HepG2 (cell line): ENCODE data around the gene TRIM8. TPM values are rescaled to one million over a fixed set of nuclear protein-coding genes. Genes with fewer than 3 reads are reported as not detected.

Experiments used
- CCDC6 ChIP-seq: sonication (generic); formaldehyde crosslinking; IDR thresholded peaks from 2 replicates; pipeline ENCODE4 v1.8.1; 2022; ENCODE audit warnings: mild to moderate bottlenecking, missing genetic modification reagents, moderate library complexity
- ELF1 ChIP-seq: sonication (generic); formaldehyde crosslinking; IDR thresholded peaks from 2 replicates; pipeline ENCODE4 v1.4.0; 2020; ENCODE audit warnings: missing genetic modification reagents
- FOXK1 ChIP-seq: sonication (generic); formaldehyde crosslinking; IDR thresholded peaks from 2 replicates; pipeline ENCODE4 v1.4.0; 2020; ENCODE audit warnings: low read depth, missing genetic modification reagents, borderline replicate concordance
- GABPB1 ChIP-seq: IDR thresholded peaks from 2 replicates; pipeline ENCODE4 v1.6.1; 2016; ENCODE audit warnings: mild to moderate bottlenecking, missing genetic modification reagents, moderate library complexity, missing compliant biosample characterization
- HHEX ChIP-seq: IDR thresholded peaks from 2 replicates; pipeline ENCODE4 v1.6.1; 2016; ENCODE audit warnings: control low read depth
- HMG20A ChIP-seq: IDR thresholded peaks from 2 replicates; pipeline ENCODE4 v1.6.1; 2016; ENCODE audit warnings: borderline replicate concordance
- ISL2 ChIP-seq: sonication (generic); formaldehyde crosslinking; IDR thresholded peaks from 2 replicates; pipeline ENCODE4 v1.5.0; 2020; ENCODE audit warnings: missing genetic modification reagents
- KMT2B ChIP-seq: IDR thresholded peaks from 2 replicates; pipeline ENCODE4 v1.6.1; 2016; ENCODE audit warnings: missing genetic modification reagents, missing compliant biosample characterization
- MAF1 ChIP-seq: sonication (generic); formaldehyde crosslinking; IDR thresholded peaks from 2 replicates; pipeline ENCODE4 v1.5.0; 2020; ENCODE audit warnings: missing genetic modification reagents, borderline replicate concordance
- MIER2 ChIP-seq: IDR thresholded peaks from 2 replicates; pipeline ENCODE4 v1.6.1; 2016; ENCODE audit warnings: missing biosample characterization, missing genetic modification reagents
- MIXL1 ChIP-seq: IDR thresholded peaks from 2 replicates; pipeline ENCODE4 v1.6.1; 2016
- MTA3 ChIP-seq: sonication (generic); formaldehyde crosslinking; IDR thresholded peaks from 2 replicates; pipeline ENCODE4 v1.4.0; 2020; ENCODE audit warnings: missing genetic modification reagents
- MTF2 ChIP-seq: sonication (generic); formaldehyde crosslinking; IDR thresholded peaks from 2 replicates; pipeline ENCODE4 v1.5.0; 2020; ENCODE audit warnings: missing genetic modification reagents, borderline replicate concordance
- PPARG ChIP-seq: conservative IDR thresholded peaks from 2 replicates; pipeline ENCODE4 v1.6.1; 2016; ENCODE audit warnings: missing biosample characterization, missing genetic modification reagents
- SIX4 ChIP-seq: sonication (generic); formaldehyde crosslinking; IDR thresholded peaks from 2 replicates; pipeline ENCODE4 v1.4.0; 2020; ENCODE audit warnings: missing genetic modification reagents
- SNAPC2 ChIP-seq: sonication (generic); formaldehyde crosslinking; IDR thresholded peaks from 2 replicates; pipeline ENCODE4 v1.8.1; 2022; ENCODE audit warnings: mild to moderate bottlenecking, missing genetic modification reagents
- ZBTB1 ChIP-seq: sonication (generic); formaldehyde crosslinking; IDR thresholded peaks from 2 replicates; pipeline ENCODE4 v1.4.0; 2020; ENCODE audit warnings: missing genetic modification reagents, borderline replicate concordance
- ZNF230 ChIP-seq: sonication (generic); formaldehyde crosslinking; IDR thresholded peaks from 2 replicates; pipeline ENCODE4 v1.4.0; 2020; ENCODE audit warnings: mild to moderate bottlenecking, missing genetic modification reagents
- ZNF33A ChIP-seq: sonication (generic); formaldehyde crosslinking; IDR thresholded peaks from 2 replicates; pipeline ENCODE4 v1.5.1; 2020; ENCODE audit warnings: missing genetic modification reagents, mild to moderate bottlenecking, moderate library complexity, borderline replicate concordance
- ZNF546 ChIP-seq: sonication (generic); formaldehyde crosslinking; conservative IDR thresholded peaks from 2 replicates; pipeline ENCODE4 v1.8.1; 2023; ENCODE audit warnings: mild to moderate bottlenecking, missing genetic modification reagents
- polyA plus RNA-seq, 8 experiments: library from polyadenylated mRNA; depleted of rRNA in 3 of 8; stranded (reverse) in 7 of 8; unstranded in 1 of 8; fragments of >200 nt; fragmentation: Illumina TruSeq in 4 of 8; extraction: Trizol in 4 of 8; gene quantifications; 2 replicates each; pipeline versions ENCODE4 v1.2.1 to v1.2.3, GENCODE V29; 2011 to 2016; ENCODE audit warnings: low read depth in 4 of 8, missing spikeins in 1 of 8, mixed read lengths in 1 of 8; ENCODE audit not compliant: insufficient read depth in 1 of 8
- total RNA-seq, 5 experiments: library from RNA; depleted of rRNA; stranded (reverse); fragments of >200 nt; fragmentation: Illumina TruSeq; extraction: Trizol; gene quantifications; 2 replicates each; pipeline ENCODE4 v1.2.3, GENCODE V29; 2016; ENCODE audit warnings: low read depth in 1 of 5
- TF ChIP-seq, protein P1 (sequence below): sonication (generic); formaldehyde crosslinking; IDR thresholded peaks from 2 replicates; pipeline ENCODE4 v1.8.0; 2022; ENCODE audit warnings: missing genetic modification reagents, mild to moderate bottlenecking, inconsistent platforms, borderline replicate concordance
- TF ChIP-seq, protein P2 (sequence below): sonication (generic); formaldehyde crosslinking; conservative IDR thresholded peaks from 2 replicates; pipeline ENCODE4 v1.8.0; 2022; ENCODE audit warnings: low read depth, missing genetic modification reagents
- TF ChIP-seq, protein P3 (sequence below): sonication (generic); formaldehyde crosslinking; IDR thresholded peaks from 2 replicates; pipeline ENCODE4 v1.5.0; 2020; ENCODE audit warnings: missing genetic modification reagents, mild to moderate bottlenecking, borderline replicate concordance
- TF ChIP-seq, protein P4 (sequence below): sonication (generic); formaldehyde crosslinking; IDR thresholded peaks from 2 replicates; pipeline ENCODE4 v1.8.0; 2022; ENCODE audit warnings: mild to moderate bottlenecking, missing genetic modification reagents; ENCODE audit not compliant: insufficient replicate concordance

Gene TRIM8
- total and polyA plus RNA-seq, 2 of the 13 experiments (the other 11 are each of a cell fraction or from before 2014, with no cell fraction given) = 38.9 to 66.5 TPM

DNA sequence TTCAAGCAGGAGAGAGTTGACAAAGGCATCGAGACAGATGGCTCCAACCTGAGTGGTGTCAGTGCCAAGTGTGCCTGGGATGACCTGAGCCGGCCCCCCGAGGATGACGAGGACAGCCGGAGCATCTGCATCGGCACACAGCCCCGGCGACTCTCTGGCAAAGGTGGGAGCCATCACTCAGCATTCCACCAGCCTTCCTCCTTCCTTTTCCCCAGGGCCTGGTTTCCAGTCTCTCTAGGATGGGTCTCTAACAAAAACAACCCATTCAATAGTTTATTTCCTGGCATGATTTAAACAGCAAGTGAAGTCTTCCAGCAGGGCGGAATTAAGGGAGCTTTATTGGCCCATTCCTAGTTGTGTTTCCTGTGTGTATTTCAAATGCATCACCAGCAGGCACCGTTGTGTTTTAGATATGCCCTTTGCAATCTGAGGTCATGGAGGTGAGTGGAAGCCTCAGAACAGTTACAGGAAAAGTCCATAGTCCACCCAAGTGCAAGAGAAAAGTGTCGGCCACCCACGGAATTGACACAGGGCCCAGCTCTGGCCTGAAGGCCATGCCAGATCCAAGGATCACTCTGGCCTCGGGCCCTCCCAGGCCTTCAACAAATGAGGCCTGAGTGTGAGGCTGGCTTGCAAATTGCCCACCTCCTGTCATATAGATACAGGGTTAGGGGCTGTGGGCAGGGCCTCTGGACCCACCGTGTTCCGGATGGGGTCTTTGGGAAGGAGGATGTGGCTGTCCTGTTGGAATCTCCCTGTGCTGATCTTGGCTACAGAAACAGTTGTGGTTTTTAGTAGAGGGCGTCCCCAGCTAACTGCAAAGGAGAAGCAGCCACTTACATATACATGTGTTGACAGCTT lies 46.9 kb upstream of the TRIM8 start (continued):
- TF ChIP-seq CCDC6 (CRISPR knock-in tag) = no peak; the same call in 1 of the 2 replicates
- TF ChIP-seq MTF2 (CRISPR knock-in tag) = no peak
- TF ChIP-seq, protein P1, sequence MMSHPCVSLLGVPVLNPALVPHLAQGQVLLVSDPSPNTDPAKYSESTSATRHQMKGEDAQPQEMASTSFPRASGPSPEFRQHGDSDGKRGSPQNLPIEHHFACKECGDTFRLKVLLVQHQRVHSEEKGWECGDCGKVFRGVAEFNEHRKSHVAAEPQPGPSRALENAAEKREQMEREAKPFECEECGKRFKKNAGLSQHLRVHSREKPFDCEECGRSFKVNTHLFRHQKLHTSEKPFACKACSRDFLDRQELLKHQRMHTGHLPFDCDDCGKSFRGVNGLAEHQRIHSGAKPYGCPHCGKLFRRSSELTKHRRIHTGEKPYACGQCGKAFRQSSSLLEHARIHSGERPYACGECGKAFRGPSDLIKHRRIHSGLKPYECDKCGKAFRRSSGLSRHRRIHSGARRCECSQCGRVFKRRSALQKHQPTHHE (CRISPR knock-in tag) = peak; percentile 46; the same call in 1 of the 2 replicates
- 0 out of 2 replicates have a peak, but pooled peaks have one; percentile 54 for TF ChIP-seq ZNF546 (CRISPR knock-in tag)
- TF ChIP-seq, protein P2, sequence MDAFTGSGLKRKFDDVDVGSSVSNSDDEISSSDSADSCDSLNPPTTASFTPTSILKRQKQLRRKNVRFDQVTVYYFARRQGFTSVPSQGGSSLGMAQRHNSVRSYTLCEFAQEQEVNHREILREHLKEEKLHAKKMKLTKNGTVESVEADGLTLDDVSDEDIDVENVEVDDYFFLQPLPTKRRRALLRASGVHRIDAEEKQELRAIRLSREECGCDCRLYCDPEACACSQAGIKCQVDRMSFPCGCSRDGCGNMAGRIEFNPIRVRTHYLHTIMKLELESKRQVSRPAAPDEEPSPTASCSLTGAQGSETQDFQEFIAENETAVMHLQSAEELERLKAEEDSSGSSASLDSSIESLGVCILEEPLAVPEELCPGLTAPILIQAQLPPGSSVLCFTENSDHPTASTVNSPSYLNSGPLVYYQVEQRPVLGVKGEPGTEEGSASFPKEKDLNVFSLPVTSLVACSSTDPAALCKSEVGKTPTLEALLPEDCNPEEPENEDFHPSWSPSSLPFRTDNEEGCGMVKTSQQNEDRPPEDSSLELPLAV (CRISPR knock-in tag) = no peak
- peak; percentile 34; the same call in 1 of the 2 replicates for TF ChIP-seq ZNF230
- no peak for TF ChIP-seq KMT2B
- peak; percentile 71; the same call in 1 of the 2 replicates for TF ChIP-seq MIER2
- peak; percentile 87 for TF ChIP-seq HMG20A
- 0 out of 2 replicates have a peak, but pooled peaks have one; percentile 2 for TF ChIP-seq ZNF33A (CRISPR knock-in tag)
- no peak for TF ChIP-seq SNAPC2 (CRISPR knock-in tag)
- TF ChIP-seq ELF1 (CRISPR knock-in tag) = peak; percentile 52; the same call in 1 of the 2 replicates
- TF ChIP-seq, protein P3, sequence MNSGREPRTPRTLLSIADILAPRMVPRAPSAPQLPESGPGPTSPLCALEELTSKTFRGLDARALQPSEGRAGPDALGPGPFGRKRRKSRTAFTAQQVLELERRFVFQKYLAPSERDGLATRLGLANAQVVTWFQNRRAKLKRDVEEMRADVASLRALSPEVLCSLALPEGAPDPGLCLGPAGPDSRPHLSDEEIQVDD (CRISPR knock-in tag) = no peak
- TF ChIP-seq ISL2 = peak; percentile 82
- peak; percentile 77; the same call in 1 of the 2 replicates for TF ChIP-seq FOXK1
- TF ChIP-seq HHEX (CRISPR knock-in tag) = 0 out of 2 replicates have a peak, but pooled peaks have one; percentile 51
- TF ChIP-seq MAF1 (CRISPR knock-in tag) = no peak
- TF ChIP-seq, protein P4, sequence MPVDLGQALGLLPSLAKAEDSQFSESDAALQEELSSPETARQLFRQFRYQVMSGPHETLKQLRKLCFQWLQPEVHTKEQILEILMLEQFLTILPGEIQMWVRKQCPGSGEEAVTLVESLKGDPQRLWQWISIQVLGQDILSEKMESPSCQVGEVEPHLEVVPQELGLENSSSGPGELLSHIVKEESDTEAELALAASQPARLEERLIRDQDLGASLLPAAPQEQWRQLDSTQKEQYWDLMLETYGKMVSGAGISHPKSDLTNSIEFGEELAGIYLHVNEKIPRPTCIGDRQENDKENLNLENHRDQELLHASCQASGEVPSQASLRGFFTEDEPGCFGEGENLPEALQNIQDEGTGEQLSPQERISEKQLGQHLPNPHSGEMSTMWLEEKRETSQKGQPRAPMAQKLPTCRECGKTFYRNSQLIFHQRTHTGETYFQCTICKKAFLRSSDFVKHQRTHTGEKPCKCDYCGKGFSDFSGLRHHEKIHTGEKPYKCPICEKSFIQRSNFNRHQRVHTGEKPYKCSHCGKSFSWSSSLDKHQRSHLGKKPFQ = no peak
- TF ChIP-seq PPARG = peak; percentile 84
- TF ChIP-seq MTA3 = no peak
- 0 out of 2 replicates have a peak, but pooled peaks have one; percentile 68 for TF ChIP-seq MIXL1 (CRISPR knock-in tag)
- TF ChIP-seq GABPB1 (CRISPR knock-in tag) = peak; percentile 59
- TF ChIP-seq SIX4 = peak; percentile 53; the same call in 1 of the 2 replicates
- no peak for TF ChIP-seq ZBTB1 (CRISPR knock-in tag)
